GM23338 (cell line): Measurements from ENCODE around the gene PTMA. TPM values are rescaled to one million over a fixed set of nuclear protein-coding genes. Genes with fewer than 3 reads are reported as not detected.
A peak's percentile ranks its signal among the peaks of the same experiment; 100 is the strongest.

ENCODE experiments used
- ATAC-seq: fragments of 200-7000 bp; cut with Tn5 transposase; 3 replicates; pipeline ENCODE4 v1.9.1; 2020
- DNase-seq: peaks from one replicate; pipeline ENCODE4 v3.0.0-alpha.2; 2015; ENCODE audit warnings: low spot score
- H2AFZ ChIP-seq: fragments of 200-600 bp; sonication (generic); 2 replicates; pipeline ENCODE4 v1.8.0; 2016; ENCODE audit warnings: antibody characterized with exemption, mild to moderate bottlenecking, moderate library complexity
- H3F3A ChIP-seq: fragments of 200-600 bp; sonication (generic); replicated peaks from 2 replicates; pipeline ENCODE4 v1.8.0; 2017; ENCODE audit warnings: antibody characterized with exemption, mixed run types, low read depth
- H3K27ac ChIP-seq: fragments of 200-600 bp; sonication (generic); 2 replicates; pipeline ENCODE4 v1.6.1; 2016; ENCODE audit warnings: low read depth
- H3K27me3 ChIP-seq: fragments of 200-600 bp; sonication (generic); 2 replicates; pipeline ENCODE4 v1.8.0; 2016; ENCODE audit warnings: mild to moderate bottlenecking, mixed run types, moderate library complexity; ENCODE audit not compliant: insufficient read depth
- H3K36me3 ChIP-seq: fragments of 200-600 bp; sonication (generic); 2 replicates; pipeline ENCODE4 v1.8.0; 2016; ENCODE audit warnings: mild to moderate bottlenecking; ENCODE audit not compliant: insufficient read depth
- H3K4me1 ChIP-seq: fragments of 200-600 bp; sonication (generic); 2 replicates; pipeline ENCODE4 v1.8.0; 2016; ENCODE audit warnings: mild to moderate bottlenecking, moderate library complexity; ENCODE audit not compliant: insufficient read depth
- H3K4me2 ChIP-seq: fragments of 200-600 bp; sonication (generic); 2 replicates; pipeline ENCODE4 v1.7.1; 2017; ENCODE audit warnings: mixed run types
- H3K4me3 ChIP-seq: fragments of 200-600 bp; sonication (generic); 2 replicates; pipeline ENCODE4 v1.6.1; 2016; ENCODE audit warnings: mixed run types
- H3K79me2 ChIP-seq: fragments of 200-600 bp; sonication (generic); replicated peaks from 2 replicates; pipeline ENCODE4 v1.8.0; 2017; ENCODE audit warnings: mild to moderate bottlenecking; ENCODE audit not compliant: insufficient read depth
- H3K9me2 ChIP-seq: fragments of 200-600 bp; sonication (generic); 2 replicates; pipeline ENCODE4 v1.8.0; 2017; ENCODE audit not compliant: insufficient read depth
- H4K20me1 ChIP-seq: fragments of 200-600 bp; sonication (generic); replicated peaks from 2 replicates; pipeline ENCODE4 v1.8.0; 2017; ENCODE audit warnings: mild to moderate bottlenecking; ENCODE audit not compliant: insufficient read depth
- H3K27ac Mint-ChIP-seq: 2 replicates; pipeline ENCODE4 v1.8.0; 2020; ENCODE audit warnings: inconsistent platforms, mild to moderate bottlenecking, moderate library complexity, mixed read lengths
- H3K27me3 Mint-ChIP-seq: 3 replicates; pipeline ENCODE4 v1.8.0; 2022; ENCODE audit warnings: low read depth, mild to moderate bottlenecking, moderate library complexity, mixed read lengths, inconsistent platforms; ENCODE audit not compliant: insufficient read depth, poor library complexity
- H3K36me3 Mint-ChIP-seq: 3 replicates; pipeline ENCODE4 v1.8.0; 2021; ENCODE audit warnings: low read depth, mild to moderate bottlenecking, inconsistent platforms, moderate library complexity, mixed read lengths
- H3K4me1 Mint-ChIP-seq: 3 replicates; pipeline ENCODE4 v1.8.0; 2020; ENCODE audit warnings: mild to moderate bottlenecking, inconsistent platforms, mixed read lengths
- H3K4me3 Mint-ChIP-seq: 3 replicates; pipeline ENCODE4 v1.8.0; 2021; ENCODE audit warnings: moderate library complexity, mild to moderate bottlenecking, inconsistent platforms, mixed read lengths
- H3K9me3 Mint-ChIP-seq: 3 replicates; pipeline ENCODE4 v1.8.0; 2020; ENCODE audit warnings: moderate library complexity, mild to moderate bottlenecking, inconsistent platforms, mixed read lengths
- CREB1 ChIP-seq: fragments of 250-450 bp; sonication (Bioruptor Pico); IDR thresholded peaks from 2 replicates; pipeline ENCODE4 v1.5.0; 2020; ENCODE audit warnings: low read depth, mild to moderate bottlenecking, moderate library complexity
- EZH2phosphoT487 ChIP-seq: fragments of 200-600 bp; sonication (generic); IDR thresholded peaks from one replicate; pipeline ENCODE4 v1.8.1; 2018; ENCODE audit warnings: antibody characterized with exemption; ENCODE audit not compliant: unreplicated experiment
- JUNB ChIP-seq: IDR thresholded peaks from one replicate; pipeline ENCODE4 v1.6.1; 2016; ENCODE audit warnings: antibody characterized with exemption; ENCODE audit not compliant: unreplicated experiment
- NANOG ChIP-seq: IDR thresholded peaks from 2 replicates; pipeline ENCODE4 v1.6.1; 2016; ENCODE audit warnings: antibody characterized with exemption, borderline replicate concordance
- POLR2AphosphoS5 ChIP-seq: IDR thresholded peaks from 2 replicates; pipeline ENCODE4 v1.6.1; 2016; ENCODE audit warnings: antibody characterized with exemption, low read depth
- STAT1 ChIP-seq: IDR thresholded peaks from one replicate; pipeline ENCODE4 v1.6.1; 2016; ENCODE audit warnings: antibody characterized with exemption; ENCODE audit not compliant: unreplicated experiment
- ZNF114 ChIP-seq: fragments of 250-450 bp; sonication (Bioruptor Pico); IDR thresholded peaks from 2 replicates; pipeline ENCODE4 v1.5.0; 2020; ENCODE audit warnings: mild to moderate bottlenecking, moderate library complexity
- ZNF331 ChIP-seq: fragments of 250-450 bp; sonication (Bioruptor Pico); IDR thresholded peaks from 2 replicates; pipeline ENCODE4 v1.5.0; 2020; ENCODE audit warnings: low read depth, mild to moderate bottlenecking, moderate library complexity
- polyA plus RNA-seq: library from polyadenylated mRNA; unstranded; fragments of >200 nt; fragmentation: Nextera tagmentation; extraction: Ambion mirVana; gene quantifications from 2 replicates; pipeline ENCODE4 v1.2.1, GENCODE V29; 2016
- total RNA-seq: library from RNA; depleted of rRNA; stranded (reverse); fragments of >200 nt; shearing (Covaris generic); gene quantifications from 2 replicates; pipeline ENCODE4 v1.2.3, GENCODE V29; 2014
- TF ChIP-seq, protein P1 (sequence below), 2 experiments: fragments of 200-600 bp in 1 of 2; sonication (generic) in 1 of 2; conservative IDR thresholded peaks; 2 replicates each; pipeline versions ENCODE4 v1.5.1 to v1.6.1; 2016 to 2017; ENCODE audit warnings: antibody characterized with exemption in 2 of 2, low read depth in 2 of 2, mild to moderate bottlenecking in 2 of 2, moderate library complexity in 1 of 2
- TF ChIP-seq, protein P2 (sequence below): fragments of 250-450 bp; sonication (Bioruptor Pico); IDR thresholded peaks from 2 replicates; pipeline ENCODE4 v1.5.0; 2020; ENCODE audit warnings: mild to moderate bottlenecking, moderate library complexity
- TF ChIP-seq, protein P3 (sequence below): IDR thresholded peaks from one replicate; pipeline ENCODE4 v1.6.1; 2018; ENCODE audit warnings: antibody characterized with exemption; ENCODE audit not compliant: unreplicated experiment

Gene PTMA
- total and polyA plus RNA-seq, 2 experiments from 2014 or later, result 1,861 to 8,990 TPM

DNA sequence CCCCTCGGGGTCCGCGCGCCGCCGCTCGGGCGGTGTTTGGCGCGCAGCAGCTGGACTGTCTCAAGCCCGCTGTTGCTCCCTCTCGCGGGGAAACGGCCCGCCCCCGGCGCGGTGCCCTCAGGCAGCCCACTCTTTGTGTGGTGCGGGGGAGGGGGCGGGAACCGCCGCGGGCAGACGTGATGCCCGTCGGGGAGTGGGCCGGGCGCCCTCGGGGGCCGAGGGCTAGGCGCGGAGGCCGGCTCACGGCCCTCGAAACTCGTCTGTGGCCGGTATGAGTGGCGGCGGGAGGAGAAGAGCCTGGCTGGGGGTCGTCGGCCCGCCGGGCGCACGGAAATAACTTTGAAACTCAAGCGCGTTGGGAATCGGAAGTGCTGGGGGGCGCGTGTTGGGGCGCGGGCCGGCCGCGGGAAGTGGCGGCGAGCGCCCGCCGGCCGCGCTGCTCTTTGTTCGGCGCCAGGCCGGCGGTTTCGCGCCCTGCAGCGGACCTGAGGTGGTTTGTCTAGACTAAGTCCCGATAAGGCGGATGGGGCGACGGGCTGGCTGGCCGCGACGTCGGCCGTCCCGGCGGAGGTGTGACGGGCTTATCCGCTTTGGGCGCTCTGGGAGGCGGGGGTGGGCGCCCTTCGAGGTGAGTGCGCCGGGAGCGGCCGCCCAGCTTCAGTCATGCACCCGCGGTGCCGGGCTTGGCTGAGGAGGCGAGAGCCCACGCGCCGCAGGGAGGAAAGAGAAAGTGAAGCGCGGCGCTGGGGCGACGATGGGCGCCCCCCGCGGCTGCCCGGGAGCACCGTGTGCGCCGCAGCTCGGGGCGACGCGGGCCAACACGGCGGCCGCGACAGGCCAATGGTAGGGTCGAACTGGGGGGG, 679 bp downstream of the PTMA start:
- H4K20me1 ChIP-seq, result peaks cover 17% of the 10 kb centered on the region
- peaks cover 29% of the 10 kb centered on the region for H3K36me3 ChIP-seq
- no peaks in the 10 kb centered on the region for H3K27me3 ChIP-seq
- DNase-seq (no peak), ATAC-seq (no peak)
- Mint-ChIP-seq H3K27me3 (peaks cover 59% of the 10 kb centered on the region), H3K9me3 (peaks cover 22% of the 10 kb centered on the region), H3K4me3 (peak overlapping the region; percentile 99), H3K36me3 (peaks cover 50% of the 10 kb centered on the region), H3K27ac (peak overlapping the region; percentile 100), H3K4me1 (peaks cover 25% of the 10 kb centered on the region)
- H3K9me2 ChIP-seq, result no peaks in the 10 kb centered on the region
- no peak overlapping the region for H2AFZ ChIP-seq
- TF ChIP-seq EZH2phosphoT487 (no peak), JUNB (no peak), ZNF331 (CRISPR knock-in tag) (no peak), POLR2AphosphoS5 (no peak; the same call in 1 of the 2 replicates), ZNF114 (CRISPR knock-in tag) (no peak), STAT1 (no peak), NANOG (no peak), CREB1 (CRISPR knock-in tag) (no peak)
- TF ChIP-seq, protein P1, sequence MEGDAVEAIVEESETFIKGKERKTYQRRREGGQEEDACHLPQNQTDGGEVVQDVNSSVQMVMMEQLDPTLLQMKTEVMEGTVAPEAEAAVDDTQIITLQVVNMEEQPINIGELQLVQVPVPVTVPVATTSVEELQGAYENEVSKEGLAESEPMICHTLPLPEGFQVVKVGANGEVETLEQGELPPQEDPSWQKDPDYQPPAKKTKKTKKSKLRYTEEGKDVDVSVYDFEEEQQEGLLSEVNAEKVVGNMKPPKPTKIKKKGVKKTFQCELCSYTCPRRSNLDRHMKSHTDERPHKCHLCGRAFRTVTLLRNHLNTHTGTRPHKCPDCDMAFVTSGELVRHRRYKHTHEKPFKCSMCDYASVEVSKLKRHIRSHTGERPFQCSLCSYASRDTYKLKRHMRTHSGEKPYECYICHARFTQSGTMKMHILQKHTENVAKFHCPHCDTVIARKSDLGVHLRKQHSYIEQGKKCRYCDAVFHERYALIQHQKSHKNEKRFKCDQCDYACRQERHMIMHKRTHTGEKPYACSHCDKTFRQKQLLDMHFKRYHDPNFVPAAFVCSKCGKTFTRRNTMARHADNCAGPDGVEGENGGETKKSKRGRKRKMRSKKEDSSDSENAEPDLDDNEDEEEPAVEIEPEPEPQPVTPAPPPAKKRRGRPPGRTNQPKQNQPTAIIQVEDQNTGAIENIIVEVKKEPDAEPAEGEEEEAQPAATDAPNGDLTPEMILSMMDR (conservative IDR thresholded peaks at IDR 0.05; ENCODE audit: low read depth in 2 of 2), result no peak
- TF ChIP-seq, protein P2, sequence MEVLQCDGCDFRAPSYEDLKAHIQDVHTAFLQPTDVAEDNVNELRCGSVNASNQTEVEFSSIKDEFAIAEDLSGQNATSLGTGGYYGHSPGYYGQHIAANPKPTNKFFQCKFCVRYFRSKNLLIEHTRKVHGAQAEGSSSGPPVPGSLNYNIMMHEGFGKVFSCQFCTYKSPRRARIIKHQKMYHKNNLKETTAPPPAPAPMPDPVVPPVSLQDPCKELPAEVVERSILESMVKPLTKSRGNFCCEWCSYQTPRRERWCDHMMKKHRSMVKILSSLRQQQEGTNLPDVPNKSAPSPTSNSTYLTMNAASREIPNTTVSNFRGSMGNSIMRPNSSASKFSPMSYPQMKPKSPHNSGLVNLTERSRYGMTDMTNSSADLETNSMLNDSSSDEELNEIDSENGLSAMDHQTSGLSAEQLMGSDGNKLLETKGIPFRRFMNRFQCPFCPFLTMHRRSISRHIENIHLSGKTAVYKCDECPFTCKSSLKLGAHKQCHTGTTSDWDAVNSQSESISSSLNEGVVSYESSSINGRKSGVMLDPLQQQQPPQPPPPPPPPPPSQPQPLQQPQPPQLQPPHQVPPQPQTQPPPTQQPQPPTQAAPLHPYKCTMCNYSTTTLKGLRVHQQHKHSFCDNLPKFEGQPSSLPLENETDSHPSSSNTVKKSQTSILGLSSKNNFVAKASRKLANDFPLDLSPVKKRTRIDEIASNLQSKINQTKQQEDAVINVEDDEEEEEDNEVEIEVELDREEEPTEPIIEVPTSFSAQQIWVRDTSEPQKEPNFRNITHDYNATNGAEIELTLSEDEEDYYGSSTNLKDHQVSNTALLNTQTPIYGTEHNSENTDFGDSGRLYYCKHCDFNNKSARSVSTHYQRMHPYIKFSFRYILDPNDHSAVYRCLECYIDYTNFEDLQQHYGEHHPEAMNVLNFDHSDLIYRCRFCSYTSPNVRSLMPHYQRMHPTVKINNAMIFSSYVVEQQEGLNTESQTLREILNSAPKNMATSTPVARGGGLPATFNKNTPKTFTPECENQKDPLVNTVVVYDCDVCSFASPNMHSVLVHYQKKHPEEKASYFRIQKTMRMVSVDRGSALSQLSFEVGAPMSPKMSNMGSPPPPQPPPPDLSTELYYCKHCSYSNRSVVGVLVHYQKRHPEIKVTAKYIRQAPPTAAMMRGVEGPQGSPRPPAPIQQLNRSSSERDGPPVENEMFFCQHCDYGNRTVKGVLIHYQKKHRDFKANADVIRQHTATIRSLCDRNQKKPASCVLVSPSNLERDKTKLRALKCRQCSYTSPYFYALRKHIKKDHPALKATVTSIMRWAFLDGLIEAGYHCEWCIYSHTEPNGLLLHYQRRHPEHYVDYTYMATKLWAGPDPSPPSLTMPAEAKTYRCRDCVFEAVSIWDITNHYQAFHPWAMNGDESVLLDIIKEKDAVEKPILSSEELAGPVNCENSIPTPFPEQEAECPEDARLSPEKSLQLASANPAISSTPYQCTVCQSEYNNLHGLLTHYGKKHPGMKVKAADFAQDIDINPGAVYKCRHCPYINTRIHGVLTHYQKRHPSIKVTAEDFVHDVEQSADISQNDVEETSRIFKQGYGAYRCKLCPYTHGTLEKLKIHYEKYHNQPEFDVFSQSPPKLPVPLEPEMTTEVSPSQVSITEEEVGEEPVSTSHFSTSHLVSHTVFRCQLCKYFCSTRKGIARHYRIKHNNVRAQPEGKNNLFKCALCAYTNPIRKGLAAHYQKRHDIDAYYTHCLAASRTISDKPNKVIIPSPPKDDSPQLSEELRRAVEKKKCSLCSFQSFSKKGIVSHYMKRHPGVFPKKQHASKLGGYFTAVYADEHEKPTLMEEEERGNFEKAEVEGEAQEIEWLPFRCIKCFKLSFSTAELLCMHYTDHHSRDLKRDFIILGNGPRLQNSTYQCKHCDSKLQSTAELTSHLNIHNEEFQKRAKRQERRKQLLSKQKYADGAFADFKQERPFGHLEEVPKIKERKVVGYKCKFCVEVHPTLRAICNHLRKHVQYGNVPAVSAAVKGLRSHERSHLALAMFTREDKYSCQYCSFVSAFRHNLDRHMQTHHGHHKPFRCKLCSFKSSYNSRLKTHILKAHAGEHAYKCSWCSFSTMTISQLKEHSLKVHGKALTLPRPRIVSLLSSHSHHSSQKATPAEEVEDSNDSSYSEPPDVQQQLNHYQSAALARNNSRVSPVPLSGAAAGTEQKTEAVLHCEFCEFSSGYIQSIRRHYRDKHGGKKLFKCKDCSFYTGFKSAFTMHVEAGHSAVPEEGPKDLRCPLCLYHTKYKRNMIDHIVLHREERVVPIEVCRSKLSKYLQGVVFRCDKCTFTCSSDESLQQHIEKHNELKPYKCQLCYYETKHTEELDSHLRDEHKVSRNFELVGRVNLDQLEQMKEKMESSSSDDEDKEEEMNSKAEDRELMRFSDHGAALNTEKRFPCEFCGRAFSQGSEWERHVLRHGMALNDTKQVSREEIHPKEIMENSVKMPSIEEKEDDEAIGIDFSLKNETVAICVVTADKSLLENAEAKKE (CRISPR knock-in tag), result no peak
- TF ChIP-seq, protein P3, sequence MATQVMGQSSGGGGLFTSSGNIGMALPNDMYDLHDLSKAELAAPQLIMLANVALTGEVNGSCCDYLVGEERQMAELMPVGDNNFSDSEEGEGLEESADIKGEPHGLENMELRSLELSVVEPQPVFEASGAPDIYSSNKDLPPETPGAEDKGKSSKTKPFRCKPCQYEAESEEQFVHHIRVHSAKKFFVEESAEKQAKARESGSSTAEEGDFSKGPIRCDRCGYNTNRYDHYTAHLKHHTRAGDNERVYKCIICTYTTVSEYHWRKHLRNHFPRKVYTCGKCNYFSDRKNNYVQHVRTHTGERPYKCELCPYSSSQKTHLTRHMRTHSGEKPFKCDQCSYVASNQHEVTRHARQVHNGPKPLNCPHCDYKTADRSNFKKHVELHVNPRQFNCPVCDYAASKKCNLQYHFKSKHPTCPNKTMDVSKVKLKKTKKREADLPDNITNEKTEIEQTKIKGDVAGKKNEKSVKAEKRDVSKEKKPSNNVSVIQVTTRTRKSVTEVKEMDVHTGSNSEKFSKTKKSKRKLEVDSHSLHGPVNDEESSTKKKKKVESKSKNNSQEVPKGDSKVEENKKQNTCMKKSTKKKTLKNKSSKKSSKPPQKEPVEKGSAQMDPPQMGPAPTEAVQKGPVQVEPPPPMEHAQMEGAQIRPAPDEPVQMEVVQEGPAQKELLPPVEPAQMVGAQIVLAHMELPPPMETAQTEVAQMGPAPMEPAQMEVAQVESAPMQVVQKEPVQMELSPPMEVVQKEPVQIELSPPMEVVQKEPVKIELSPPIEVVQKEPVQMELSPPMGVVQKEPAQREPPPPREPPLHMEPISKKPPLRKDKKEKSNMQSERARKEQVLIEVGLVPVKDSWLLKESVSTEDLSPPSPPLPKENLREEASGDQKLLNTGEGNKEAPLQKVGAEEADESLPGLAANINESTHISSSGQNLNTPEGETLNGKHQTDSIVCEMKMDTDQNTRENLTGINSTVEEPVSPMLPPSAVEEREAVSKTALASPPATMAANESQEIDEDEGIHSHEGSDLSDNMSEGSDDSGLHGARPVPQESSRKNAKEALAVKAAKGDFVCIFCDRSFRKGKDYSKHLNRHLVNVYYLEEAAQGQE, result no peak
- H3K27ac ChIP-seq, result peak overlapping the region; percentile 99
- peak overlapping the region; percentile 88 for H3K4me3 ChIP-seq
- peak overlapping the region; percentile 100 for H3K4me2 ChIP-seq
- peaks cover 72% of the 10 kb centered on the region for H3K79me2 ChIP-seq
- peaks cover 29% of the 10 kb centered on the region for H3K4me1 ChIP-seq
- peaks cover 41% of the 10 kb centered on the region for H3F3A ChIP-seq
